ENCODE measurements around the gene ADIPOR2.

ADIPOR2 gene

GRCh38 chr12:1832801-1833595, 142.1 kb downstream of the ADIPOR2 start:
- DNase-seq = no peak

DNA sequence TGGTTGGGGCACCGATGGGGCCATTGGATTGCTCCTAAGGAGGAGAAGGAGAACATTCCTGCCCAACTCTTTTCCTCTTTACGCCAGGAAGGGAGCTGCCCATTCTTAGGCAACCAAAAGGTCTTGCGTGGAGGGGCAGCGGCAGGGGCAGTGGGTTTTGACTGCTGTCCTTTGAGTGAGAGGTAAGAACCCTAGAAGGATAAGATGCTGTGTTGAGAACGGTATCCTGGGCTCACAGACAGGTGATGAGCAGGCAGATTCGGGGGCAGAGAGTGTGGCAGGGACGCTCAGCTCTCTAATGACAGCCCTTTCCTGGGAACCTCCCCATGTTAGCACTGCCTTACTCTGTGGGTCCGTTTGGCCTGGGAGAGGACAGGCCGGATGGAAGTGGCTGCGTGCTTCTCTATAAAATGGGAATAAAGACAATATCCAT, 142.7 kb downstream of the ADIPOR2 start:
- no peak for DNase-seq

GRCh38 chr12:1834186-1834925, 143.5 kb downstream of the ADIPOR2 start:
- no peak for DNase-seq

DNA sequence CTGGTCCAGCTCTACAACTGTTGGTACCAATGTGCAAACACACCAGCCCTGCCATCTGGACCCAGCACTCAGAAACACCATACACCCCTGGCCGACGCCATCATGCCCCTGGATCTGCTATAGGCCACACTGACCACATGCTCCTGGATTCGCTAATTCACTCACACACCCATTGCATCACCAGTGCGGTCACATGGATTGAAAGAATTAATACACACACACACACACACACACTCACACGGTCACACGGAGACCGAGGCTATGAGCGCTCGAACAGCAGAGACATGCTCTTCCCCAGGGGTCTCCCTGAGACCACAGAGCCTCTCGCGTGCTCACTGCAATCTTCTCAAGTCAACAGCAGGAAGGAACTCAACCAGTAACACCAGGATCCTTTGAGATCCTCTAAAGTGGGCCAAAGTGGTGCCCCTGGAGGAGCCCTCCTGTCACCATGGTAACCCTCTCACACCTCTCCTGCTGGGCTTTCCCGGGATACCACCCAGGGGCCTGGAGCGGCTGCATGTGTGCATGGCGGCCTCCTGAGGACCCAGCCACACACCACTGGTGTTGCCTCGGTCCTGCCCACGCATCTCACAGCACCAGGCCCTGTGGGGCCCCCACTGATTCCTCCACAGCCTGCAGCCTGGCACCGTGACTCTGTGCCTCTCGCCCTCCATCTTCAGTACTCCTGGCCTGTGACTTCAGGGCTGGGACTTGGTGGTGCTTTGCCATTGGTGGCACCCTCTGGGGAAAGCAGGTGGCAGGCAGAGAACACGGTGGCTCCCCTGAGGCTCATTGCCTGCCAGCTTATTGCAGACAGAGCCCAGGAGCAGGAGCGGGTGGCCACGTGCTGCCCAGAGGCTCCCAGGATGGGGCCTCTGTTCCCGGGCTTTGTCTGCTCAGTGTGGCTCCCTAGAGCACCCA, 144.6 kb downstream of the ADIPOR2 start:
- no peak for DNase-seq

GRCh38 chr12:1836241-1836803, 145.5 kb downstream of the ADIPOR2 start:
- no peak for DNase-seq

DNA sequence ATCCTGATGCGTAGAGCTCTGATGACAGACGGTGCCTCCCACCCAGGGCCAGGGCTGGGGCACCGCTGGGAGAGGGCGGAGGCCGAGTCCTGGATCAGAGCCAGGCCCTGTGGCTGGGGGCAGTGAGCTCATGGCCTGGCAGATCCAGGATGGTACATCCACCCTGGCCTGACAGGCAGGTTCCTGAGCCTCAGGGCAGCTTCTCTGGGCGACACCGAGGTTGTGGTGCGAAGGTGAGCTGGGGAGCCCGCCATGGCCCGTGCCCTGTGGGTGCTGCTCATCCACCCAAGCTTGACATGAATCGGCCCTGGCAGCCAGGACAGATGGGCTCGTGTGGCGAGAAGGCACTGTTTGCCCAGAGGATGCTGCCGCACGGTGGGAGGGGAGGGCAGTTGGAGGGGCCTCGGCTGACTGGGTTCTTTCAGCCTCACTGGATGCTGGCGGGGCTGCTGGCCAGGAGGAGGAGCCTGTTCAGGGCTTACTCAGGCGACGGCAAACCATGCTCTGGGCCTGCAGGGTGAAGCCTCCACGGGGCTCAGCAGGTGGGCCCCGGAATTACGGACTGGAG, 146.1 kb downstream of the ADIPOR2 start:
- DNase-seq = no peak

DNA sequence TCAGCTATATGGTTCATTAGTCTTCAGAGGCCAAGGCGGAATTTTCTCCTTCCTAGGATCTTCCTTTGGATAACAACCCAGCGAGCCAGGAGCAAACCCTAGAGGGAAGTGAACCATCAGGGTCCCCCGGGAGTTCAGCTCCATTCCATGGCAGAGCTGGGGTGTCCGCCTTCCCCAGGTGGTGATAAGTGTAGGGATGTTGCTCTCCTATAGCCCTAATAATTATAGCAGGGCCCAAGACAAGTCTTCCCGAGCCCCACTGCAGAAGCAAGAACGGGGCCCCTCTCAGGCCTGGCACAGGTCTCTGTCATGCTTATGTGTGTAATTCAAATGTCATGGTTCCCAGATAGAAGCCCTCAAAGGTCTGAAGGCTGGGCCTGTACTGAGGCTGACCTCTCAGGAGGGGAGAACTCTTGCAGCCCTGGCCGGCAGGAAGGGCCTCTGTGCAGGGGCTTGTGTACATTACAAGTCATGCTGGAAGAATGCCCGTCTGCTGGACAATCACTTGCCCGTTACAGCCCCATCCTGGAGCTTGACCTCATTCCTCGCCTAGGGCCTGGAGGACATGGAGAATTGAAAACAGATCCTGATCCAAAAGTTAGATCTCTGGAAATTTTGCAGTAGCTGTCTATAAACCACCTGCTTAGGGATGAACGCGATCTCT, 146.8 kb downstream of the ADIPOR2 start:
- no peak for DNase-seq
